Measurements from ENCODE around the gene MYDGF. TPM values are rescaled to one million over a fixed set of nuclear protein-coding genes. Genes with fewer than 3 reads are reported as not detected.

MYDGF gene
- total RNA-seq, 1 experiment from 2014 or later, result 426 TPM

DNA sequence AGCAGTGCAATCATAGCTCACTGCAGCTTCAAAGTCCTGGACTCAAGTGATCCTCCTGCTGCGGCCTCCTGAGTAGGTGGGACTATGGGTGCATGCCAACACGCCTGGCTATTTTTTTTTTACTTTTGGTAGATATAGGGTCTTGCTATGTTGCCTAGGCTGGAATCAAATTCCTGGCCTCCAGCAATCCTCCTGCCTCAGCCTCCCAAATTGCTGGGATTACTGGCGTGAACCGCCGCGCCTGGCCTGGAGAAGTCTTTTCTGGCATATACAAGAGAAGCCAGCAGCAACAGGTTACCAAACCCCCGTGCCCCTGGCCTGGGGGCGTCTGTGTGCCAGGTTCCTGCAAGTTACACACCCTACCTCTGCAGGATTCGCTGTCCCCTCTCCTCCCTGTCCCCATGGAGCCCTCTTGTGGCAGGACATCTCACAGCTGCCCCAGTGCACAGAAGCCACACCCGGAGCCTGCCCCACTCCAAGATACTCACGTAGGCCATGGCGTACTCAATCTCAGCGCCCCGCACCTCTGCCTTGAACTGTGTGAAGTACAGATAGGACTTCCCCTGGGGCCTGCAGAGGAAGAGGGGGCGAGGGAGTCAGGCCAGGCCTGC is 9.9 kb downstream of the MYDGF start:
- peaks cover 4% of the 10 kb centered on the region for H4K20me1 ChIP-seq (ENCODE audit: low read length)
- no TSS peak for BruUV-seq (replicated peaks)
- no peak overlapping the region for H3K4me2 ChIP-seq (ENCODE audit: low read length)
- H3K4me3 ChIP-seq (ENCODE audit: low read length), result no peak overlapping the region
- H3K36me3 ChIP-seq (ENCODE audit: low read depth, low read length), result peaks cover 57% of the 10 kb centered on the region
- ChIA-PET CTCF (no interaction called here), POLR2A (ENCODE audit: unreplicated experiment) (no interaction called here)
- no peaks in the 10 kb centered on the region for H3F3A ChIP-seq (ENCODE audit: low read length, unreplicated experiment)
- H2AFZ ChIP-seq (ENCODE audit: low read length), result no peak overlapping the region
- peak; percentile 79 for ATAC-seq
- no peaks in the 10 kb centered on the region for H3K9me3 ChIP-seq (ENCODE audit: low read length)
- no peaks in the 10 kb centered on the region for H3K4me1 ChIP-seq (ENCODE audit: insufficient read depth, low read length)
- no peaks in the 10 kb centered on the region for H3K9me2 ChIP-seq (replicated peaks; ENCODE audit: low read length)
- H3K27ac ChIP-seq (ENCODE audit: low read length), result no peak overlapping the region
- H3K79me2 ChIP-seq (ENCODE audit: low read length), result peaks cover 6% of the 10 kb centered on the region; the same call in 1 of the 2 replicates
- intact Hi-C loops (cut with micrococcal nuclease), result no loop called here
- H3K27me3 ChIP-seq (ENCODE audit: low read length), result no peaks in the 10 kb centered on the region
- TF ChIP-seq EZH2 (IDR thresholded peaks at IDR 0.05; ENCODE audit: low read length, unreplicated experiment) (no peak), EZH2phosphoT487 (IDR thresholded peaks at IDR 0.05; ENCODE audit: borderline replicate concordance, low read length) (no peak)
- TF ChIP-seq, protein P1, sequence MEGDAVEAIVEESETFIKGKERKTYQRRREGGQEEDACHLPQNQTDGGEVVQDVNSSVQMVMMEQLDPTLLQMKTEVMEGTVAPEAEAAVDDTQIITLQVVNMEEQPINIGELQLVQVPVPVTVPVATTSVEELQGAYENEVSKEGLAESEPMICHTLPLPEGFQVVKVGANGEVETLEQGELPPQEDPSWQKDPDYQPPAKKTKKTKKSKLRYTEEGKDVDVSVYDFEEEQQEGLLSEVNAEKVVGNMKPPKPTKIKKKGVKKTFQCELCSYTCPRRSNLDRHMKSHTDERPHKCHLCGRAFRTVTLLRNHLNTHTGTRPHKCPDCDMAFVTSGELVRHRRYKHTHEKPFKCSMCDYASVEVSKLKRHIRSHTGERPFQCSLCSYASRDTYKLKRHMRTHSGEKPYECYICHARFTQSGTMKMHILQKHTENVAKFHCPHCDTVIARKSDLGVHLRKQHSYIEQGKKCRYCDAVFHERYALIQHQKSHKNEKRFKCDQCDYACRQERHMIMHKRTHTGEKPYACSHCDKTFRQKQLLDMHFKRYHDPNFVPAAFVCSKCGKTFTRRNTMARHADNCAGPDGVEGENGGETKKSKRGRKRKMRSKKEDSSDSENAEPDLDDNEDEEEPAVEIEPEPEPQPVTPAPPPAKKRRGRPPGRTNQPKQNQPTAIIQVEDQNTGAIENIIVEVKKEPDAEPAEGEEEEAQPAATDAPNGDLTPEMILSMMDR (conservative IDR thresholded peaks at IDR 0.05; ENCODE audit: low read depth, low read length), result peak; percentile 71
- peak; percentile 64 for DNase-seq
- no peak overlapping the region for H3K9ac ChIP-seq (ENCODE audit: low read length)

- H3K4me1 ChIP-seq (ENCODE audit: insufficient read depth, low read length), result no peaks in the 10 kb centered on the region
- DNase-seq, result no peak
- H3K27me3 ChIP-seq (ENCODE audit: low read length), result no peaks in the 10 kb centered on the region
- H2AFZ ChIP-seq (ENCODE audit: low read length), result no peak overlapping the region
- ChIA-PET CTCF (no interaction called here), POLR2A (ENCODE audit: unreplicated experiment) (no interaction called here)
- H3K9ac ChIP-seq (ENCODE audit: low read length), result no peak overlapping the region
- TF ChIP-seq EZH2 (IDR thresholded peaks at IDR 0.05; ENCODE audit: low read length, unreplicated experiment), result no peak
- no peak for TF ChIP-seq EZH2phosphoT487 (IDR thresholded peaks at IDR 0.05; ENCODE audit: borderline replicate concordance, low read length)
- TF ChIP-seq, protein P1 (conservative IDR thresholded peaks at IDR 0.05; ENCODE audit: low read depth, low read length), result no peak
- no peaks in the 10 kb centered on the region for H3K79me2 ChIP-seq (ENCODE audit: low read length)
- peaks cover 4% of the 10 kb centered on the region; the same call in 1 of the 2 replicates for H4K20me1 ChIP-seq (ENCODE audit: low read length)
- no peaks in the 10 kb centered on the region for H3F3A ChIP-seq (ENCODE audit: low read length, unreplicated experiment)
- H3K4me3 ChIP-seq (ENCODE audit: low read length), result no peak overlapping the region
- intact Hi-C loops (cut with micrococcal nuclease), result no loop called here
- no peak overlapping the region for H3K27ac ChIP-seq (ENCODE audit: low read length)
- no TSS peak for BruUV-seq (replicated peaks)
- no peak for ATAC-seq
- H3K9me3 ChIP-seq (ENCODE audit: low read length), result no peaks in the 10 kb centered on the region
- no peaks in the 10 kb centered on the region for H3K9me2 ChIP-seq (replicated peaks; ENCODE audit: low read length)
- H3K4me2 ChIP-seq (ENCODE audit: low read length), result no peak overlapping the region
- peaks cover 44% of the 10 kb centered on the region for H3K36me3 ChIP-seq (ENCODE audit: low read depth, low read length)
Measured at GRCh38 chr19:4657835-4658234, 12.3 kb downstream of the MYDGF start.

GRCh38 chr19:4657262-4657661 is 12.9 kb downstream of the MYDGF start:
- no peaks in the 10 kb centered on the region for H3K9me3 ChIP-seq (ENCODE audit: low read length)
- H3K9me2 ChIP-seq (replicated peaks; ENCODE audit: low read length), result no peaks in the 10 kb centered on the region
- H2AFZ ChIP-seq (ENCODE audit: low read length), result no peak overlapping the region
- H3K4me2 ChIP-seq (ENCODE audit: low read length), result no peak overlapping the region
- no peak overlapping the region for H3K4me3 ChIP-seq (ENCODE audit: low read length)
- H4K20me1 ChIP-seq (ENCODE audit: low read length), result peaks cover 3% of the 10 kb centered on the region; the same call in 1 of the 2 replicates
- no peaks in the 10 kb centered on the region for H3K79me2 ChIP-seq (ENCODE audit: low read length)
- no peak overlapping the region for H3K9ac ChIP-seq (ENCODE audit: low read length)
- TF ChIP-seq, protein P1 (conservative IDR thresholded peaks at IDR 0.05; ENCODE audit: low read depth, low read length), result no peak
- TF ChIP-seq EZH2 (IDR thresholded peaks at IDR 0.05; ENCODE audit: low read length, unreplicated experiment) (no peak), EZH2phosphoT487 (IDR thresholded peaks at IDR 0.05; ENCODE audit: borderline replicate concordance, low read length) (no peak)
- BruUV-seq (replicated peaks), result no TSS peak
- CTCF ChIA-PET, result no interaction called here
- H3K27ac ChIP-seq (ENCODE audit: low read length), result no peak overlapping the region
- DNase-seq (no peak), ATAC-seq (no peak)
- intact Hi-C loops (cut with micrococcal nuclease), result no loop called here
- peaks cover 41% of the 10 kb centered on the region for H3K36me3 ChIP-seq (ENCODE audit: low read depth, low read length)
- H3F3A ChIP-seq (ENCODE audit: low read length, unreplicated experiment), result no peaks in the 10 kb centered on the region
- no peaks in the 10 kb centered on the region for H3K27me3 ChIP-seq (ENCODE audit: low read length)
- POLR2A ChIA-PET (ENCODE audit: unreplicated experiment), result no interaction called here
- H3K4me1 ChIP-seq (ENCODE audit: insufficient read depth, low read length), result no peaks in the 10 kb centered on the region

All from PC-3 (cell line).